ENCODE measurements around the gene ANKRD28.
"Not testable (repeated sequence)": the region's sequence is repeated elsewhere in the genome, so short reads cannot be mapped to it uniquely, and the experiment has no call there.

The ANKRD28 gene

GRCh38 chr3:15769256-15769915 lies 28.4 kb downstream of the ANKRD28 start:
- no peak for DNase-seq

GRCh38 chr3:15768421-15769255 lies 29.1 kb downstream of the ANKRD28 start:
- no peak for DNase-seq

- DNase-seq = no peak
These were observed 31.4 kb downstream of the ANKRD28 start for GRCh38 chr3:15766406-15766805.

GRCh38 chr3:15758295-15758694 lies 39.5 kb downstream of the ANKRD28 start:
- DNase-seq = no peak

GRCh38 chr3:15757824-15758223 lies 40.0 kb downstream of the ANKRD28 start:
- no peak for DNase-seq

- DNase-seq = no peak
These were observed 41.3 kb downstream of the ANKRD28 start for GRCh38 chr3:15756505-15756904.

- no peak for DNase-seq
These were observed 42.0 kb downstream of the ANKRD28 start for GRCh38 chr3:15755780-15756179.

GRCh38 chr3:15755181-15755580 lies 42.6 kb downstream of the ANKRD28 start:
- DNase-seq = no peak

- DNase-seq = no peak
These were observed 43.7 kb downstream of the ANKRD28 start for GRCh38 chr3:15754047-15754446.

- no peak for DNase-seq
These were observed 44.6 kb downstream of the ANKRD28 start for GRCh38 chr3:15753056-15753710.

GRCh38 chr3:15750879-15751278 lies 46.9 kb downstream of the ANKRD28 start:
- DNase-seq = no peak

- DNase-seq = no peak
These were observed 47.6 kb downstream of the ANKRD28 start for GRCh38 chr3:15750143-15750542.

GRCh38 chr3:15745896-15746295 lies 51.9 kb downstream of the ANKRD28 start:
- not testable (repeated sequence) for DNase-seq

- DNase-seq = no peak
These were observed 53.6 kb downstream of the ANKRD28 start for GRCh38 chr3:15744176-15744575.

- DNase-seq = no peak
These were observed 54.2 kb downstream of the ANKRD28 start for GRCh38 chr3:15743587-15744009.

GRCh38 chr3:15742236-15742635 lies 55.5 kb downstream of the ANKRD28 start:
- not testable (repeated sequence) for DNase-seq

- DNase-seq = not testable (repeated sequence)
These were observed 59.2 kb downstream of the ANKRD28 start for GRCh38 chr3:15738616-15739005.

- no peak for DNase-seq
These were observed 66.8 kb downstream of the ANKRD28 start for GRCh38 chr3:15731024-15731423.

- DNase-seq = no peak
These were observed 69.0 kb downstream of the ANKRD28 start for GRCh38 chr3:15728766-15729165.

- no peak for DNase-seq
These were observed 70.9 kb downstream of the ANKRD28 start for GRCh38 chr3:15726881-15727280.

GRCh38 chr3:15726043-15726442 lies 71.7 kb downstream of the ANKRD28 start:
- DNase-seq = no peak

GRCh38 chr3:15724446-15724845 lies 73.3 kb downstream of the ANKRD28 start:
- no peak for DNase-seq

GRCh38 chr3:15723624-15723884 lies 74.2 kb downstream of the ANKRD28 start:
- DNase-seq = no peak

Data from NCI-H345 (cell line).